ENCODE results near the gene ZFX.

Gene ZFX

DNA sequence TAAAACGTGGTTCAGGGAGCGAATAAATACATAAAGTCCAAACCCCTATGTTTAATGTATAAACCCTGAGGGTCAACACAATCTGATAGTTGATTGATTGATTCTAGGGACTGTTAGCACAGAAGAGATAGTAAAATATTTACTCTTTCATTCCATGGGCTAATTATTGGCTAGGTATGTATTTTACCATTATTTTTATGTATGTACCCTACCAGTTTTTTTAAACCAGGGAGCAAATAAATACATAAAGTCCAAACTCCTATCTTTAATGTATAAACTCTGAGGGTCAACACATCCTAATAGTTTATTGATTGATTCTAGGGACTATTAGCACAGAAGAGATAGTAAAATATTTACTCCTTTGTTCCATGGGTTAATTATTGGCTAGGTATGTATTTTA is 40.0 kb downstream of the ZFX start:
- Histone ChIP-seq H3K9me3 (no peaks in the 10 kb centered on the region), H3K4me1 (no peaks in the 10 kb centered on the region), H3K4me3 (ENCODE audit: low read depth, low read length) (no peak overlapping the region), H3K27me3 (no peaks in the 10 kb centered on the region), H3K36me3 (no peaks in the 10 kb centered on the region; the same call in 1 of the 2 replicates)
- no peak for DNase-seq
- TF ChIP-seq, protein P1, sequence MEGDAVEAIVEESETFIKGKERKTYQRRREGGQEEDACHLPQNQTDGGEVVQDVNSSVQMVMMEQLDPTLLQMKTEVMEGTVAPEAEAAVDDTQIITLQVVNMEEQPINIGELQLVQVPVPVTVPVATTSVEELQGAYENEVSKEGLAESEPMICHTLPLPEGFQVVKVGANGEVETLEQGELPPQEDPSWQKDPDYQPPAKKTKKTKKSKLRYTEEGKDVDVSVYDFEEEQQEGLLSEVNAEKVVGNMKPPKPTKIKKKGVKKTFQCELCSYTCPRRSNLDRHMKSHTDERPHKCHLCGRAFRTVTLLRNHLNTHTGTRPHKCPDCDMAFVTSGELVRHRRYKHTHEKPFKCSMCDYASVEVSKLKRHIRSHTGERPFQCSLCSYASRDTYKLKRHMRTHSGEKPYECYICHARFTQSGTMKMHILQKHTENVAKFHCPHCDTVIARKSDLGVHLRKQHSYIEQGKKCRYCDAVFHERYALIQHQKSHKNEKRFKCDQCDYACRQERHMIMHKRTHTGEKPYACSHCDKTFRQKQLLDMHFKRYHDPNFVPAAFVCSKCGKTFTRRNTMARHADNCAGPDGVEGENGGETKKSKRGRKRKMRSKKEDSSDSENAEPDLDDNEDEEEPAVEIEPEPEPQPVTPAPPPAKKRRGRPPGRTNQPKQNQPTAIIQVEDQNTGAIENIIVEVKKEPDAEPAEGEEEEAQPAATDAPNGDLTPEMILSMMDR (IDR thresholded peaks at IDR 0.05; ENCODE audit: low read depth, low read length): no peak

DNA sequence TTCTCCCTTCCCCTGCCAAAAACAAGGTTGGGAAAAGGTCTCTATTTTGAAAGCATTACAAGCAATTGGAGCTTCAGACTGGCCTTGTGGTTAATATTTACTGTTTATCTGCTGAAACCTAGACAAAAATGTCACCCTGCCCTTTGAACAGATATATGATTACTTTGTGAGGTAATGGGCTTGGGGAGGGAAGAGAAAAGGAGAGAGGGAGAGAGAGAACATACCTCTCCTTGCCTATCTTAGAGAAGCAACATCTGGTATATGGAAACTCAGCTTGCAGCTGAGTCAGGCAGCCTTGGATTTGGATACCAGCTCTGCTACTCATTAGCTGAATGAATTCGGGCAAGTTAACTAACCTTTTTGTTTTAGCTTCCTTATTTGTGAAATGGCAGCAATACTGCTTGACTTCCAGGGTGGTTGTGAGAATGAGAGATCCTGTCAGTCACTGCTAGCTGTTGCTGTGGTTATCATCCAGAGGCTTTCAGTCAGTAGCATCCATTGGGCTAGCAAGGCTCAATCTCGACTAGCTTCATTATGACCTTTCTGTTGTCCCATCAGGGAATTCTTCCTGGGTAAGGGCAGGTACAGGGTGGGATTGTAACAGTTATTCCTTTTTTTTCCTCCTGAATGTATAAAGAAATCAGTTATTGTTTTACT is 41.1 kb downstream of the ZFX start:
- Histone ChIP-seq H3K4me1 (no peaks in the 10 kb centered on the region), H3K27me3 (no peaks in the 10 kb centered on the region), H3K36me3 (no peaks in the 10 kb centered on the region; the same call in 1 of the 2 replicates), H3K4me3 (ENCODE audit: low read depth, low read length) (no peak overlapping the region), H3K9me3 (no peaks in the 10 kb centered on the region)
- no peak for DNase-seq
- TF ChIP-seq, protein P1 (IDR thresholded peaks at IDR 0.05; ENCODE audit: low read depth, low read length): no peak

DNA sequence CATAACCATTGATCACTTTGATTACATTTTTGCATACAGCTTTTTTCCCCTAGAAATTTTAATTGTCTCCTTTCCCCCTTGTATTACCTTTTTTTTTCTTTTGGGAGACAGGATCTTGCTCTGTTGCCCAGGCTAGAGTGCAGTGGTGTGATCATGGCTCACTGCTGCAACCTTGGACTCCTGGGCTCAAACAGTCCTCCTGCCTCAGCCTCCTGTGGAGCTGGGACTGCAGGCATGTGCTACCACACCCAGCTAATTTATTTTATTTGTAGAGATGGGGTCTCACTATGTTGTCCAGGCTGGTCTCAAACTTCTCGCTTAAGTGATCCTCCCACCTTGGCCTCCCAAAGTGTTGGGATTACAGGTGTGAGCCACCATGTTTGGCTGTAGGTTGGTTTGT is 47.0 kb downstream of the ZFX start:
- no peak for DNase-seq
- TF ChIP-seq, protein P1 (IDR thresholded peaks at IDR 0.05; ENCODE audit: low read depth, low read length): no peak
- Histone ChIP-seq H3K36me3 (no peaks in the 10 kb centered on the region), H3K9me3 (no peaks in the 10 kb centered on the region), H3K4me3 (ENCODE audit: low read depth, low read length) (no peak overlapping the region), H3K27me3 (no peaks in the 10 kb centered on the region), H3K4me1 (no peaks in the 10 kb centered on the region)

DNA sequence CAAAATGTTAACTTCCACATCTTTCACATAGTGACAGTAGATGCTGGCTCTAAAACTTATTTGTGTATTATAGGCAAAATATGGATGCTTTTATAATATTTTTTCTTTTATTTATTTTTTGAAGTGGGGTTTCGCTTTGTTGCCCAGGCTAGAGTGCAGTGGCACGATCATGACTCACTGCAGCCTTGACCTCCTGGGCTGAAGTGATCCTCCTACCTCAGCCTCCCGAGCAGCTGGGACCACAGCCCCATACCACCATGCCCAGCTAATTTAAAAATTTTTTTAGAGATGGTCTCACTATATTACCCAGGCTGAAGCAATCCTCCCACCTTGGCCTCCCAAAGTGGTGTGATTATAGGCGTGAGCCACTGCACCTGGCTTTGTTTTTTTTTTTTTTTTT is 48.6 kb downstream of the ZFX start:
- Histone ChIP-seq H3K4me1 (no peaks in the 10 kb centered on the region), H3K9me3 (no peaks in the 10 kb centered on the region), H3K4me3 (ENCODE audit: low read depth, low read length) (no peak overlapping the region), H3K36me3 (no peaks in the 10 kb centered on the region), H3K27me3 (no peaks in the 10 kb centered on the region)
- DNase-seq: no peak
- TF ChIP-seq, protein P1 (IDR thresholded peaks at IDR 0.05; ENCODE audit: low read depth, low read length): no peak

DNA sequence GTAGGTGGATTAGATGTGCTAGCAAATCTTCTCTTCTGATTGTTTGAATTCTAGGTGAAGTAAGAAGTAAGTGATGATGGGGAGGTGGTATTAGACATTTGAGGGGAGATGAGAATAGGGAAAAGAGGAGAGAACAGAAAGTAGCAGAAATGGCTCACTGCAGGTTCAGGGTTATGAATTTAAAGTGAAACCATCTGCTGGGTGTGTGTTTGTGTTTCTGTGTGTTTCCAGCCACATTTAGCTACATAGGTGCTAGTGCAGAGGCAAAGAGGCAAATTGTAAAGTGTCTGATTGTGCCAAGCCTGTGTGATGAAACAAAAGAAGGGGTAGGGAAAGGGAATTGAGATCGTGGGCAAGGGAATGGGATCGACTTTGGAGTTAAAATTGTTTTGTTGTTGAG is 50.6 kb downstream of the ZFX start:
- TF ChIP-seq, protein P1 (IDR thresholded peaks at IDR 0.05; ENCODE audit: low read depth, low read length): no peak
- Histone ChIP-seq H3K4me3 (ENCODE audit: low read depth, low read length) (no peak overlapping the region), H3K4me1 (no peaks in the 10 kb centered on the region), H3K9me3 (no peaks in the 10 kb centered on the region), H3K36me3 (no peaks in the 10 kb centered on the region), H3K27me3 (no peaks in the 10 kb centered on the region)
- no peak for DNase-seq

DNA sequence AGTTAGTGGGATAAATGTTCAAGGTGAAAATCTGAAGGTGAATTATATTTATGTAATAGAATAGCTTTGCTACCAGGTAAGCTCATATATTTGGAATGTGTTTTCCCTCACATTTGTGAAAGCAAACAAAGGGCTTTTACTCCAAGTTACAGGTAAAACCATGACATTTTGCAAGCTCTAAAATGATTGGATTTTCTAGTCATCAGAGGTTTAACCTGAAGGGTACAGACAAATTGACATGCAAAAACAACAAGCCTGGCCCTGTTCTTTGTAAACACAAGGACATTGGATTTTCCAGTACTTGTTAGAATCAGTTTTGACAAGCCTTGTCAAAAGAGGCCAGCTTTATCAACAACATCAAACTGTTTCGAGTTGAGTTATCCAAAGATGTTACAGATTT is 51.7 kb downstream of the ZFX start:
- TF ChIP-seq, protein P1 (IDR thresholded peaks at IDR 0.05; ENCODE audit: low read depth, low read length): no peak
- Histone ChIP-seq H3K4me3 (ENCODE audit: low read depth, low read length) (no peak overlapping the region), H3K27me3 (no peaks in the 10 kb centered on the region), H3K36me3 (no peaks in the 10 kb centered on the region), H3K4me1 (no peaks in the 10 kb centered on the region), H3K9me3 (no peaks in the 10 kb centered on the region)
- no peak for DNase-seq

Data from BE2C (cell line).